ENCODE data around the gene KLF9. TPM values are rescaled to one million over a fixed set of nuclear protein-coding genes. Genes with fewer than 3 reads are reported as not detected.

The KLF9 gene
- total RNA-seq, 4 donors from 2014 or later: 286 to 387 (median 351) TPM

DNA sequence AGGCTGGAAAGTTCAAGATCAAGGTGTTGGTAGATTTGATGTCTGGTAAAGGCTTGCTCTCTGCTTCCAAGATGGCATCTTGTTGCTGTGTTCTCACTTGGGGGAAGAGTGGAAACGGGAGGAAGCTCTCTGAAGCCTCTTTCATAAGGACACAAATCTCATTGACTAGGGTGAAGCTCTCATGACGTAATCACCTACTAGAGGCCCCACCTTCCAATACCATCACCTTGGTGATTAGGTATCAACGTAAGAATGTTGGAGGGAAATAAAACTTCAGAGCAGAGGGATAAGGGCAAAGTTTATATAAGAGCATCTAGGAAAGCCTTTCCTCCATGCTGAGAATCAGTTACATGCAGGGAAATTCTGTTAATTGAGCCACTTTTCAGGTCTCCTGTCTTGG is 15.4 kb upstream of the KLF9 start:
- Histone ChIP-seq H3K9me3 (peaks cover 0 to 5% (median 0%) of the 10 kb centered on the region in 4 donors), H3K4me1 (no peaks in the 10 kb centered on the region), H3K27ac (no peak overlapping the region), H3K4me3 (no peak overlapping the region), H3K27me3 (no peaks in the 10 kb centered on the region), H3K36me3 (no peaks in the 10 kb centered on the region)
- TF ChIP-seq, protein P1, sequence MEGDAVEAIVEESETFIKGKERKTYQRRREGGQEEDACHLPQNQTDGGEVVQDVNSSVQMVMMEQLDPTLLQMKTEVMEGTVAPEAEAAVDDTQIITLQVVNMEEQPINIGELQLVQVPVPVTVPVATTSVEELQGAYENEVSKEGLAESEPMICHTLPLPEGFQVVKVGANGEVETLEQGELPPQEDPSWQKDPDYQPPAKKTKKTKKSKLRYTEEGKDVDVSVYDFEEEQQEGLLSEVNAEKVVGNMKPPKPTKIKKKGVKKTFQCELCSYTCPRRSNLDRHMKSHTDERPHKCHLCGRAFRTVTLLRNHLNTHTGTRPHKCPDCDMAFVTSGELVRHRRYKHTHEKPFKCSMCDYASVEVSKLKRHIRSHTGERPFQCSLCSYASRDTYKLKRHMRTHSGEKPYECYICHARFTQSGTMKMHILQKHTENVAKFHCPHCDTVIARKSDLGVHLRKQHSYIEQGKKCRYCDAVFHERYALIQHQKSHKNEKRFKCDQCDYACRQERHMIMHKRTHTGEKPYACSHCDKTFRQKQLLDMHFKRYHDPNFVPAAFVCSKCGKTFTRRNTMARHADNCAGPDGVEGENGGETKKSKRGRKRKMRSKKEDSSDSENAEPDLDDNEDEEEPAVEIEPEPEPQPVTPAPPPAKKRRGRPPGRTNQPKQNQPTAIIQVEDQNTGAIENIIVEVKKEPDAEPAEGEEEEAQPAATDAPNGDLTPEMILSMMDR (IDR thresholded peaks at IDR 0.05): no peak
- TF ChIP-seq POLR2A (IDR thresholded peaks at IDR 0.05) (no peak), EP300 (IDR thresholded peaks at IDR 0.05) (no peak)
- WGBS, 2 donors: 77 to 88% methylated on average over 3 of the region's 3 CpGs
- no peak for DNase-seq (ENCODE audit: low spot score in 2 of 2)

DNA sequence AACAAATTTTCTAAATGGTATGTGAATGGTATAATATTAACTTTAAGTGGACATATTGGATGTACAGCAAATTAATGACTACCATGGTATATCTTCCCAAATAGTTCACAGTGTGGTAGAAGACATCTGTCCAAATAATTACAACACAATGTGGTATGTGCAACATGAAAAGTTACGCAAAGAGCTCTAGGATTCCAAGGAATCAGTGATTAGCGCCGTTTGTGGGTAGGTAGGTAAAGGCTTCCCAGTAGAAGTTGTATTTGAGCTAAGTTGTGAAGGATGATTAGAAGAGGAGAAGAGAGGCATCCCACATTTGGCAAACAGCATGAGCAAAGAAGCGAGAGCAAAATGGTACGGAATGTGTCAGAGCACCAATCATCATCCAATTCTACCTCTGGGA is 14.3 kb upstream of the KLF9 start:
- WGBS, 2 donors: 94 to 98% methylated on average over 5 of the region's 5 CpGs
- DNase-seq (ENCODE audit: low spot score in 2 of 2): no peak
- TF ChIP-seq POLR2A (IDR thresholded peaks at IDR 0.05): no peak
- no peak for TF ChIP-seq EP300 (IDR thresholded peaks at IDR 0.05)
- TF ChIP-seq, protein P1 (IDR thresholded peaks at IDR 0.05): no peak
- H3K27me3 ChIP-seq: no peaks in the 10 kb centered on the region
- peaks cover 0 to under 1% (median 0%) of the 10 kb centered on the region in 4 donors for H3K4me1 ChIP-seq
- no peak overlapping the region for H3K27ac ChIP-seq
- no peaks in the 10 kb centered on the region for H3K36me3 ChIP-seq
- no peak overlapping the region for H3K4me3 ChIP-seq
- H3K9me3 ChIP-seq: peaks cover 0 to 5% (median 0%) of the 10 kb centered on the region in 4 donors

DNA sequence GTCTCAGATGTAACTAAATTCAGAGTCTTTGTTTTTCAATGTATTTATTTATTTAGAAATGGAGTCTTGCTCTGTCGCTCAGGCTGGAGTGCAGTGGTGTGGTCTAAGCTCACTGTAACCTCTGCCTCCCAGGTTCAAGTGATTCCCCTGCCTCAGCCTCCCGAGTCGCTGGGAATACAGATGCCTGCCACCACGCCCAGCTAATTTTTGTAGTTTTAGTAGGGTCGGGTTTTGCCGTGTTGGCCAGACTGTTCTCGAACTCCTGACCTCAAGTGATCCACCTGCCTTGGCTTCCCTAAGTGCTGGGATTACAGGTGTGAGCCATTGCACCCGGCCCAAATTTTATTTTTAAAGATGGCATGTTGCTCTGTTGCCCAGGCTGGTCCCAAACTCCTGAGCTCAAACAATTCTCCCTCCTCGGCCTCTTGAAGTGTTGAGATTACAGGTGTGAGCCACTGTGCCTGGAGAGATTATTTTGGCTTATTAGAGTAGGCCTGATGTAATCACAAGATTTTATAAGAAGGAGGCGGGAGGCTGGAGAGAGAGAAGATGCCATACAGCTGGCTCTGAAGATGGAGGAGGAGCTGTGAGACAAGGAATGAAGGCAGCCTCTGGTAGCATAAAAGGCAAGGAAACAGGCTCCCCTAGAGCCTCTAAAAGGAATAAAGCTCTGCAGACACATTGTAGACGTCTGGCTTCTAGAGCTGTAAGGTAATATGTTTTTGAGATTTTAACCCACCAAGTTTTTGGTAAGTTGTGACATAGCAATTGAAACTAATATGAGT is 12.9 kb upstream of the KLF9 start:
- no peak overlapping the region for H3K27ac ChIP-seq
- no peaks in the 10 kb centered on the region for H3K36me3 ChIP-seq
- peaks cover 0 to 15% (median 4%) of the 10 kb centered on the region in 4 donors for H3K4me1 ChIP-seq
- no peak overlapping the region for H3K4me3 ChIP-seq
- TF ChIP-seq EP300 (IDR thresholded peaks at IDR 0.05): no peak
- TF ChIP-seq POLR2A (IDR thresholded peaks at IDR 0.05): no peak
- 63 to 77% methylated on average over 11 of the region's 11 CpGs for WGBS, 2 donors
- no peaks in the 10 kb centered on the region for H3K27me3 ChIP-seq
- no peak for DNase-seq (ENCODE audit: low spot score in 2 of 2)
- peaks cover 0 to 5% (median 0%) of the 10 kb centered on the region in 4 donors for H3K9me3 ChIP-seq

DNA sequence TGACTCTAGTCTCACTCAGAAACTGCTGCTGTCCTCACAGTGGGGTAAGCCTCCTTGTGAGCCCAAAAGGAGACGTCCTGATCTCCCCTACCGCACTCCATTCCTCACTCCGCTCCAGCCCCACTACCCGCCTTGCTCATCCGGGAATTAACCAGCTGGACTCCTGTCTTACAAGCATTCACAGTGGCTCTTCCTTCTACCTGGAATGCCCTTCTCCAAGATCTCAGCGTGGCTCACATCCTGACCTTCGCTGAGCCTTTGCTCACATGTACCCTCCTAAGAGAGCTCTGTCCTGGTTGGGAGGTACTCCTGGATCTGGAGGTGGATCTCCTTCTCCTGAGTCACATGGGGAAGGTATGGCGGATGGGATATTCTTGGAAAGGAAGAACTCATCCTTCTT is 10.7 kb upstream of the KLF9 start:
- H3K4me3 ChIP-seq: no peak overlapping the region
- H3K27me3 ChIP-seq: no peaks in the 10 kb centered on the region
- TF ChIP-seq POLR2A (IDR thresholded peaks at IDR 0.05) (no peak), EP300 (IDR thresholded peaks at IDR 0.05) (no peak)
- TF ChIP-seq, protein P1 (IDR thresholded peaks at IDR 0.05): no peak
- peaks cover 5 to 31% (median 20%) of the 10 kb centered on the region in 4 donors for H3K4me1 ChIP-seq
- no peak for DNase-seq (ENCODE audit: low spot score in 2 of 2)
- H3K9me3 ChIP-seq: no peaks in the 10 kb centered on the region
- no peaks in the 10 kb centered on the region for H3K36me3 ChIP-seq
- peak overlapping the region in 2 of 4 donors; percentile 29 to 50 for H3K27ac ChIP-seq
- WGBS, 2 donors: 69 to 71% methylated on average over 8 of the region's 8 CpGs

DNA sequence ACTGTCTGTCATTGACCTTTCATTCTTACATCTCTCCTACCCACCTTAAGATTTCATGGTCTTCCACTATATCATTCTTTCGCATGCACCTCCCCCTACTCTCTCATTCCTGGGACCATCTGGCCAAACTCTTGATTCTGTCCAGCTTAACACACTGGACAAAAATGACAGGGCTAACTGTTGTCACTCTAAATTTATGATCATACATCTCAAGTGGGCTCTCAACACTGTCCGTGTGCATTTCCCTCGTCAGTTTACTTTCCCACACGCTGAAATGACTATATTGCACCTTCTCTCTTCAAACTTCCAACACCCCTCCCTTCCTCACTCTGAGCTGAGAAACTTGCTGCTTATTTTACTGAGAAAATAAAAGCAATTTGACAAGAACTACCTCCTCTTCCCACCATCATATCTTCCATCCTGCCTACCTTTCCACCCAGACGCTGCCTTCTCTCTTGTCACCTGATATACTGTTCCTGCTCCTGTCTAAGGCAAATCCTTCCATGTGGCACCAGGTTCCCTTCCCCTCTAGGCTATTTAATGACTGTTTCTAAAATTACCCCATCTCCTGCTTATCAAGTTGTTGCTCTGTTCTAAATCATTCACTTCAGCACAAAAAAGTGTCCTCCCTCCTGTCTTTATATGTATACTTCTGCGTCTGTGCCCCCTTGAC is 8.1 kb upstream of the KLF9 start:
- Histone ChIP-seq H3K9me3 (no peaks in the 10 kb centered on the region), H3K4me3 (no peak overlapping the region), H3K4me1 (peaks cover 5 to 43% (median 31%) of the 10 kb centered on the region in 4 donors), H3K27ac (peak overlapping the region; percentile 98 to 100 (median 100)), H3K27me3 (no peaks in the 10 kb centered on the region), H3K36me3 (no peaks in the 10 kb centered on the region)
- 71 to 77% methylated on average over 6 of the region's 6 CpGs for WGBS, 2 donors
- no peak for TF ChIP-seq EP300 (IDR thresholded peaks at IDR 0.05)
- TF ChIP-seq, protein P1 (IDR thresholded peaks at IDR 0.05): no peak
- no peak for DNase-seq (ENCODE audit: low spot score in 2 of 2)
